Loucy (cell line): ENCODE measurements around the gene NUMBL.

ENCODE experiments used
- EZH2phosphoT487 ChIP-seq: fragments of 200-600 bp; IDR thresholded peaks from 2 replicates; pipeline ENCODE4 v1.6.1; 2018; ENCODE audit warnings: antibody characterized with exemption, mild to moderate bottlenecking, moderate library complexity, borderline replicate concordance
- TF ChIP-seq, protein P1 (sequence below): fragments of 200-600 bp; sonication (generic); conservative IDR thresholded peaks from 2 replicates; pipeline ENCODE4 v1.5.1; 2014; ENCODE audit warnings: mild to moderate bottlenecking, antibody characterized with exemption, low read length

DNA sequence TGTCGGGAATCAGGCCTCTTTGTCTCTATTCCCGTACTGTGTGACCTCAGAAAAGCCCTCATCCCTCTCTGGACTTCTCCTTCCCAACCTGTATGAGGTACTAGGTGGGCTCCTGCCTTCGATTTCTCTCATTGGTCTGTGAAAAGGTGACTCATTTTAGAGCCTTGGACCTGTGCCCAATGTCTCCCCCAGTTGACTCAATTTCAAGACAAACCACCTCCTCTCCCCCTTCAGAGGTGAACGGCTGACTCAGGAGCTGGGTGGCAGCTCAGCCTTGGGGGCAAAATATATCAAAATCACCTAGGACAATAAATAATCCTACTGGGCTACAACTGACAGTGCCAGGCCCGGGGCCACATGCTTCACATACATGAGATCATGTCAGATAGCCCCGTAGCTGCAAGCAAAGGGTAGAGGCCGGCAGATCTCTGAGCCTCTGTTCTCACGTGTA lies 25.6 kb upstream of the NUMBL start:
- TF ChIP-seq, protein P1, sequence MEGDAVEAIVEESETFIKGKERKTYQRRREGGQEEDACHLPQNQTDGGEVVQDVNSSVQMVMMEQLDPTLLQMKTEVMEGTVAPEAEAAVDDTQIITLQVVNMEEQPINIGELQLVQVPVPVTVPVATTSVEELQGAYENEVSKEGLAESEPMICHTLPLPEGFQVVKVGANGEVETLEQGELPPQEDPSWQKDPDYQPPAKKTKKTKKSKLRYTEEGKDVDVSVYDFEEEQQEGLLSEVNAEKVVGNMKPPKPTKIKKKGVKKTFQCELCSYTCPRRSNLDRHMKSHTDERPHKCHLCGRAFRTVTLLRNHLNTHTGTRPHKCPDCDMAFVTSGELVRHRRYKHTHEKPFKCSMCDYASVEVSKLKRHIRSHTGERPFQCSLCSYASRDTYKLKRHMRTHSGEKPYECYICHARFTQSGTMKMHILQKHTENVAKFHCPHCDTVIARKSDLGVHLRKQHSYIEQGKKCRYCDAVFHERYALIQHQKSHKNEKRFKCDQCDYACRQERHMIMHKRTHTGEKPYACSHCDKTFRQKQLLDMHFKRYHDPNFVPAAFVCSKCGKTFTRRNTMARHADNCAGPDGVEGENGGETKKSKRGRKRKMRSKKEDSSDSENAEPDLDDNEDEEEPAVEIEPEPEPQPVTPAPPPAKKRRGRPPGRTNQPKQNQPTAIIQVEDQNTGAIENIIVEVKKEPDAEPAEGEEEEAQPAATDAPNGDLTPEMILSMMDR = no peak
- no peak for TF ChIP-seq EZH2phosphoT487
